Stimulated activated CD4-positive, alpha-beta T cell treated with anti-CD3 and anti-CD28 coated beads, Interleukin-12 subunit alpha, Interleukin-12 subunit beta, amount 100 ng/mL, for 24 hours (primary cell): ENCODE data around the gene CEP162.
"Not testable (repeated sequence)": the region's sequence is repeated elsewhere in the genome, so short reads cannot be mapped to it uniquely, and the experiment has no call there.

Experiments
- DNase-seq, 2 experiments: peaks; one replicate each; pipeline ENCODE4 v3.0.0-alpha.2; 2020; ENCODE audit warnings: low read depth in 2 of 2

The CEP162 gene

GRCh38 chr6:84224251-84224650 is 3.2 kb downstream of the CEP162 start:
- DNase-seq: no peak

GRCh38 chr6:84223608-84224007 is 3.8 kb downstream of the CEP162 start:
- not testable (repeated sequence) for DNase-seq

- DNase-seq: no peak
Measured at GRCh38 chr6:84222426-84222825, 5.0 kb downstream of the CEP162 start.

GRCh38 chr6:84220809-84221409 is 6.5 kb downstream of the CEP162 start:
- DNase-seq: no peak

- no peak for DNase-seq
Measured at GRCh38 chr6:84218091-84218490, 9.4 kb downstream of the CEP162 start.

GRCh38 chr6:84213217-84213616 is 14.2 kb downstream of the CEP162 start:
- DNase-seq: no peak

GRCh38 chr6:84204011-84204410 is 23.4 kb downstream of the CEP162 start:
- no peak for DNase-seq

- DNase-seq: not testable (repeated sequence)
Measured at GRCh38 chr6:84199987-84200386, 27.5 kb downstream of the CEP162 start.

- no peak for DNase-seq
Measured at GRCh38 chr6:84197708-84198107, 29.7 kb downstream of the CEP162 start.

- DNase-seq: no peak
Measured at GRCh38 chr6:84193114-84193708, 34.2 kb downstream of the CEP162 start.

GRCh38 chr6:84191802-84192201 is 35.6 kb downstream of the CEP162 start:
- DNase-seq: no peak

- DNase-seq: not testable (repeated sequence)
Measured at GRCh38 chr6:84189356-84189755, 38.1 kb downstream of the CEP162 start.

- DNase-seq: no peak
Measured at GRCh38 chr6:84183430-84183829, 44.0 kb downstream of the CEP162 start.

GRCh38 chr6:84182001-84182400 is 45.4 kb downstream of the CEP162 start:
- DNase-seq: no peak

- DNase-seq: no peak
Measured at GRCh38 chr6:84177241-84177640, 50.2 kb downstream of the CEP162 start.

GRCh38 chr6:84172574-84172973 is 54.9 kb downstream of the CEP162 start:
- DNase-seq: no peak

GRCh38 chr6:84172080-84172479 is 55.4 kb downstream of the CEP162 start:
- no peak for DNase-seq

- DNase-seq: no peak
Measured at GRCh38 chr6:84167457-84167856, 60.0 kb downstream of the CEP162 start.

GRCh38 chr6:84166395-84166794 is 61.0 kb downstream of the CEP162 start:
- no peak for DNase-seq

GRCh38 chr6:84164328-84164727 is 63.1 kb downstream of the CEP162 start:
- DNase-seq: not testable (repeated sequence)

- DNase-seq: no peak
Measured at GRCh38 chr6:84161190-84161589, 66.3 kb downstream of the CEP162 start.

- no peak for DNase-seq
Measured at GRCh38 chr6:84156306-84156705, 71.1 kb downstream of the CEP162 start.

GRCh38 chr6:84151669-84152068 is 75.8 kb downstream of the CEP162 start:
- no peak for DNase-seq

GRCh38 chr6:84150705-84151104 is 76.7 kb downstream of the CEP162 start:
- no peak for DNase-seq
